MM.1S (cell line): ENCODE results near the gene GNAS-AS1.

Source experiments
- DNase-seq: peaks from one replicate; pipeline ENCODE4 v3.0.0-alpha.2; 2015
- H2AFZ ChIP-seq: fragments of 300-600 bp; sonication (generic); 2 replicates; pipeline ENCODE4 v1.6.0; 2016; ENCODE audit warnings: antibody characterized with exemption, low read length
- H3F3A ChIP-seq: fragments of 300-600 bp; sonication (generic); 2 replicates; pipeline ENCODE4 v1.6.1; 2016; ENCODE audit warnings: mild to moderate bottlenecking, antibody characterized with exemption, low read length, moderate library complexity, mixed read lengths; ENCODE audit not compliant: insufficient read depth
- H3K27ac ChIP-seq: fragments of 300-600 bp; sonication (generic); 2 replicates; pipeline ENCODE4 v1.5.1; 2016; ENCODE audit warnings: mild to moderate bottlenecking, low read length
- H3K27me3 ChIP-seq: fragments of 300-600 bp; sonication (generic); replicated peaks from 2 replicates; pipeline ENCODE4 v1.6.0; 2016; ENCODE audit warnings: low read length; ENCODE audit not compliant: insufficient read depth
- H3K36me3 ChIP-seq: fragments of 300-600 bp; sonication (generic); replicated peaks from 2 replicates; pipeline ENCODE4 v1.6.1; 2016; ENCODE audit warnings: mild to moderate bottlenecking, low read length, mixed read lengths; ENCODE audit not compliant: insufficient read depth
- H3K4me1 ChIP-seq: fragments of 300-600 bp; sonication (generic); 2 replicates; pipeline ENCODE4 v1.6.1; 2016; ENCODE audit warnings: low read length, mixed read lengths
- H3K4me2 ChIP-seq: fragments of 300-600 bp; sonication (generic); 2 replicates; pipeline ENCODE4 v1.6.0; 2016; ENCODE audit warnings: low read depth, low read length
- H3K4me3 ChIP-seq: fragments of 300-600 bp; sonication (generic); 2 replicates; pipeline ENCODE4 v1.5.1; 2016; ENCODE audit warnings: low read length, mixed read lengths
- H3K79me2 ChIP-seq: fragments of 300-600 bp; sonication (generic); 2 replicates; pipeline ENCODE4 v1.6.1; 2016; ENCODE audit warnings: mixed run types, low read length, mixed read lengths
- H3K9ac ChIP-seq: fragments of 300-600 bp; sonication (generic); 2 replicates; pipeline ENCODE4 v1.6.1; 2016; ENCODE audit warnings: low read length, mixed read lengths
- H3K9me2 ChIP-seq: fragments of 300-600 bp; sonication (generic); replicated peaks from 2 replicates; pipeline ENCODE4 v1.6.1; 2016; ENCODE audit warnings: mild to moderate bottlenecking, low read length, mixed read lengths; ENCODE audit not compliant: insufficient read depth
- H3K9me3 ChIP-seq: fragments of 300-600 bp; sonication (generic); replicated peaks from 2 replicates; pipeline ENCODE4 v1.6.1; 2016; ENCODE audit warnings: mild to moderate bottlenecking, low read length, mixed read lengths; ENCODE audit not compliant: insufficient read depth
- H4K20me1 ChIP-seq: fragments of 300-600 bp; sonication (generic); 2 replicates; pipeline ENCODE4 v1.6.1; 2016; ENCODE audit warnings: mild to moderate bottlenecking, low read length, moderate library complexity, mixed read lengths; ENCODE audit not compliant: insufficient read depth
- EZH2 ChIP-seq: fragments of 300-600 bp; sonication (generic); optimal IDR thresholded peaks from 2 replicates; pipeline ENCODE3; 2017; ENCODE audit warnings: low read depth, mild to moderate bottlenecking, antibody characterized with exemption, low read length, mixed read lengths
- EZH2phosphoT487 ChIP-seq: fragments of 300-600 bp; sonication (generic); IDR thresholded peaks from 2 replicates; pipeline ENCODE4 v1.6.1; 2018; ENCODE audit warnings: antibody characterized with exemption, low read length
- TF ChIP-seq, protein P1 (sequence below): fragments of 300-600 bp; sonication (generic); IDR thresholded peaks from 2 replicates; pipeline ENCODE4 v1.5.1; 2016; ENCODE audit warnings: antibody characterized with exemption, low read length, mixed read lengths

GNAS-AS1 gene

DNA sequence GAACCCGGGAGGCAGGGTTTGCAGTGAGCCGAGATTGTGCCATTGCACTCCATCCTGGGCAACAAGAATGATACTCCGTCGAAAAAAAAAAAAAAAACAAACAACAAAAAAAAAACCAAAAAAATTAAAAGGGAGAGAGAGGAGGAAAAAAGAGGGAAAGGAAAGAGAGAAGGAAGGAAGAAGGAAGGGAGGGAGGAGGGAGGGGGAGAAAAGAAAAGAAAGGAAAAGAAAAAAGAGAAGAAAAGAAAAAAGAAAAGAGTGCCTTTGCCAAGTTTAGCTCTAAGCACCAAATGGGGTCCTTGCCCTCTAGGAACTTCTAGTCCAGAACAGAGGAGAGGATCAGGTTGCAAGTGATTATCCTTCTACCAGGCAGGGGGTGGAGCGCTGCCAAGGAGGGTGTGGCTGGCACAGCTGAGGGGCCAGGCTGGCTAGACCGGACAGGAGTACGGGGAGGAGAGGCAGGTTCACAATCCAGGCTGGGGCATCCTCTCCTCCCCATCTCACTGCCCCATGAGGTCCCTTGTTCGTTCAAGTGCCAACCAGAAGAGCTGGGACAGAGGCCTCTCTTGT lies 20.9 kb upstream of the GNAS-AS1 start:
- Histone ChIP-seq H3F3A (no peaks in the 10 kb centered on the region), H3K9ac (no peak overlapping the region), H2AFZ (no peak overlapping the region), H3K4me3 (no peak overlapping the region), H3K79me2 (no peaks in the 10 kb centered on the region), H3K27ac (no peak overlapping the region), H3K9me3 (no peaks in the 10 kb centered on the region), H3K9me2 (no peaks in the 10 kb centered on the region), H3K4me2 (no peak overlapping the region), H3K27me3 (no peaks in the 10 kb centered on the region; the same call in 1 of the 2 replicates), H4K20me1 (no peaks in the 10 kb centered on the region), H3K4me1 (no peaks in the 10 kb centered on the region), H3K36me3 (no peaks in the 10 kb centered on the region)
- no peak for TF ChIP-seq EZH2
- TF ChIP-seq, protein P1, sequence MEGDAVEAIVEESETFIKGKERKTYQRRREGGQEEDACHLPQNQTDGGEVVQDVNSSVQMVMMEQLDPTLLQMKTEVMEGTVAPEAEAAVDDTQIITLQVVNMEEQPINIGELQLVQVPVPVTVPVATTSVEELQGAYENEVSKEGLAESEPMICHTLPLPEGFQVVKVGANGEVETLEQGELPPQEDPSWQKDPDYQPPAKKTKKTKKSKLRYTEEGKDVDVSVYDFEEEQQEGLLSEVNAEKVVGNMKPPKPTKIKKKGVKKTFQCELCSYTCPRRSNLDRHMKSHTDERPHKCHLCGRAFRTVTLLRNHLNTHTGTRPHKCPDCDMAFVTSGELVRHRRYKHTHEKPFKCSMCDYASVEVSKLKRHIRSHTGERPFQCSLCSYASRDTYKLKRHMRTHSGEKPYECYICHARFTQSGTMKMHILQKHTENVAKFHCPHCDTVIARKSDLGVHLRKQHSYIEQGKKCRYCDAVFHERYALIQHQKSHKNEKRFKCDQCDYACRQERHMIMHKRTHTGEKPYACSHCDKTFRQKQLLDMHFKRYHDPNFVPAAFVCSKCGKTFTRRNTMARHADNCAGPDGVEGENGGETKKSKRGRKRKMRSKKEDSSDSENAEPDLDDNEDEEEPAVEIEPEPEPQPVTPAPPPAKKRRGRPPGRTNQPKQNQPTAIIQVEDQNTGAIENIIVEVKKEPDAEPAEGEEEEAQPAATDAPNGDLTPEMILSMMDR, result no peak
- TF ChIP-seq EZH2phosphoT487, result no peak
- no peak for DNase-seq

DNA sequence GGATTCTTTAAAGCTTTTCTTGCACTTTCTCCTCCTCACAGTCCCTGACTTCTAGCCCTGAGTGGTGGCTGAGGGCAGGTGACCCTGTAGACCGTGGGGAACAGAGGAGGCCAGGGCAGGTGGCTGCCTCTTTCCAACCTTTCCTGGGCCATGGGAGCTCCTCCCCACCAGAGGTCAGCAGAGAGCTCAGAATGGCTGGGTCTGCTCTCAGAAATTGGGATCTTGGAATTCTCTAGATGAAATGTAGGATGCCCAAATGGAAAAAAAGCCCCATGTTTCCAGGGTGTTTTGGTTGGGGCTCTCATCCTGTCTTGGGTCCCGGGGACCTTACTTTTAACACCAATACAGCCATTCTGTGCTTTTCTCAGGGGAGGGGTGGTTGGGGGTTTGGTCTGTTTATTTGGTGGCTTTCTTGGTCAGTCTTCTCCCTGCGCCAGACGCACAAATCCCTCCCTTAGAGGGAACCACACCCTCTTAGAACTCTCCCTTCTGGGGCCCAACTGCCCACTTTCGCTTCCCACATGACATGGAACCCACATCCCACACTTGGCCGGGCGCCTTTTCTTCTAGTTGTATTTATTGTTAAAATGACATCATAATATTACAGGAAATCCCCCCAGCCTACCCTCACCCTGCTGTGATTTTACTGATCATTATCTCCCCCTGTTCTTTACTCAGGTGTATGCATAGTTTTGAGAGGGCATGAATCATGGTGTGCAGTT lies 19.8 kb upstream of the GNAS-AS1 start:
- no peaks in the 10 kb centered on the region for H3K36me3 ChIP-seq
- no peak overlapping the region for H3K9ac ChIP-seq
- H3K4me1 ChIP-seq, result no peaks in the 10 kb centered on the region
- TF ChIP-seq, protein P1, result peak; percentile 90
- no peak for TF ChIP-seq EZH2phosphoT487
- H3K79me2 ChIP-seq, result no peaks in the 10 kb centered on the region
- no peaks in the 10 kb centered on the region for H3K9me3 ChIP-seq
- H3K27me3 ChIP-seq, result no peaks in the 10 kb centered on the region; the same call in 1 of the 2 replicates
- no peak overlapping the region for H2AFZ ChIP-seq
- H4K20me1 ChIP-seq, result no peaks in the 10 kb centered on the region
- no peak overlapping the region for H3K4me3 ChIP-seq
- no peaks in the 10 kb centered on the region for H3F3A ChIP-seq
- H3K27ac ChIP-seq, result no peak overlapping the region
- DNase-seq, result peak; percentile 54
- no peaks in the 10 kb centered on the region for H3K9me2 ChIP-seq
- no peak overlapping the region for H3K4me2 ChIP-seq

DNA sequence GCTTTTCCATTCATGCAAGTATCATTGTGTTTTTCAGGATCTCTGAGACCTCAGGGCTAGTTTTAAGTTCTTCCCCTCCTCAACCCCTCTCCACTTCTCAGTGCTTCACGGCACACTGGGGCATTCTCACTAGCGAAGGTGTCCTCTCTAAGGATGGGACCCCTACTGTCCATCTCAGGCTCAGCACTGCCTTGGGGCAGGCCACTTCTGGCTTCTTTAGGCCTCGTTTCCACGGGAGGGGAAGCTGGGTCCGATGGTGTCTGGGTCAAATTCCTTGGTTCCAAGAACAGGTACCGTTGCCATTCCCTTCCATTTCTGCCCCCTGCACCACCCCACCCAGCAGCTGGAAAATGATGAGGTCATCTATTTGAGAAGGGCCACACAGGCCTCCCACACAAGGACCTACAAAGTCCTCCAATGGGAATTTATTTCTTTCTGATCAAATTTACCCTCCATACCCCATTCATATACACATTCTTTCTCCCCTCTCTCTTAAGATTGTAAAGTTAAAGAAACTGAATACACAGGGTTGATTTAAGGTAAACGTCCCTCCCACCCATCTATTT lies 19.0 kb upstream of the GNAS-AS1 start:
- H3K27me3 ChIP-seq, result no peaks in the 10 kb centered on the region; the same call in 1 of the 2 replicates
- no peaks in the 10 kb centered on the region for H4K20me1 ChIP-seq
- H3K27ac ChIP-seq, result no peak overlapping the region
- no peaks in the 10 kb centered on the region for H3K9me3 ChIP-seq
- H3K4me2 ChIP-seq, result no peak overlapping the region
- TF ChIP-seq, protein P1, result no peak
- TF ChIP-seq EZH2 (no peak), EZH2phosphoT487 (no peak)
- no peaks in the 10 kb centered on the region for H3F3A ChIP-seq
- no peaks in the 10 kb centered on the region for H3K4me1 ChIP-seq
- H3K4me3 ChIP-seq, result no peak overlapping the region
- H3K36me3 ChIP-seq, result no peaks in the 10 kb centered on the region
- no peak for DNase-seq
- H2AFZ ChIP-seq, result no peak overlapping the region
- H3K79me2 ChIP-seq, result no peaks in the 10 kb centered on the region
- no peak overlapping the region for H3K9ac ChIP-seq
- no peaks in the 10 kb centered on the region for H3K9me2 ChIP-seq
